ENCODE data around the gene LCOR.

- no peak for TF ChIP-seq CTCF (conservative IDR thresholded peaks at IDR 0.05 in 1 of 2, IDR thresholded peaks at IDR 0.05 in 1 of 2; ENCODE audit: low read depth in 1 of 2, low read length in 2 of 2)
- TF ChIP-seq EZH2 (IDR thresholded peaks at IDR 0.05; ENCODE audit: low read length, missing control alignments): no peak
Measured at GRCh38 chr10:96803288-96803664, 28.8 kb upstream of the LCOR start.

Data from fibroblast of lung (primary cell).